WTC11 (cell line): ENCODE results near the gene RBFOX2.

ENCODE experiments used
- ATF1 ChIP-seq: sonication (generic); formaldehyde crosslinking; IDR thresholded peaks from 2 replicates; pipeline ENCODE4 v1.8.1; 2023; ENCODE audit warnings: mild to moderate bottlenecking, moderate library complexity, missing genetic modification reagents
- ELF4 ChIP-seq: sonication (generic); formaldehyde crosslinking; IDR thresholded peaks from 2 replicates; pipeline ENCODE4 v1.8.1; 2022; ENCODE audit warnings: low read depth, mild to moderate bottlenecking, moderate library complexity, missing genetic modification reagents
- NR3C1 ChIP-seq: sonication (generic); formaldehyde crosslinking; conservative IDR thresholded peaks from 2 replicates; pipeline ENCODE4 v1.8.1; 2023; ENCODE audit warnings: low read depth, mild to moderate bottlenecking, missing genetic modification reagents
- RORB ChIP-seq: fragments of 250-450 bp; sonication (Bioruptor Pico); IDR thresholded peaks from 2 replicates; pipeline ENCODE4 v1.9.0; 2021; ENCODE audit warnings: mild to moderate bottlenecking
- SP1 ChIP-seq: sonication (generic); formaldehyde crosslinking; conservative IDR thresholded peaks from 2 replicates; pipeline ENCODE4 v1.8.1; 2022; ENCODE audit warnings: missing genetic modification reagents
- TEAD4 ChIP-seq: sonication (generic); formaldehyde crosslinking; IDR thresholded peaks from 2 replicates; pipeline ENCODE4 v1.8.0; 2022; ENCODE audit warnings: mild to moderate bottlenecking, missing genetic modification reagents
- TF ChIP-seq, protein P1 (sequence below): sonication (generic); formaldehyde crosslinking; IDR thresholded peaks from 2 replicates; pipeline ENCODE4 v1.8.1; 2023; ENCODE audit warnings: mild to moderate bottlenecking, missing genetic modification reagents, moderate library complexity
- TF ChIP-seq, protein P2 (sequence below): fragments of 200-600 bp; IDR thresholded peaks from 2 replicates; pipeline ENCODE4 v1.8.0; 2022; ENCODE audit warnings: antibody characterized with exemption
- TF ChIP-seq, protein P3 (sequence below): sonication (generic); formaldehyde crosslinking; IDR thresholded peaks from 2 replicates; pipeline ENCODE4 v1.8.0; 2022; ENCODE audit warnings: mild to moderate bottlenecking, missing genetic modification reagents
- TF ChIP-seq, protein P4 (sequence below): sonication (generic); formaldehyde crosslinking; IDR thresholded peaks from 2 replicates; pipeline ENCODE4 v1.8.0; 2022; ENCODE audit warnings: mild to moderate bottlenecking, missing genetic modification reagents
- TF ChIP-seq, protein P5 (sequence below): sonication (generic); formaldehyde crosslinking; IDR thresholded peaks from 2 replicates; pipeline ENCODE4 v1.8.0; 2022; ENCODE audit warnings: mild to moderate bottlenecking, missing genetic modification reagents

DNA sequence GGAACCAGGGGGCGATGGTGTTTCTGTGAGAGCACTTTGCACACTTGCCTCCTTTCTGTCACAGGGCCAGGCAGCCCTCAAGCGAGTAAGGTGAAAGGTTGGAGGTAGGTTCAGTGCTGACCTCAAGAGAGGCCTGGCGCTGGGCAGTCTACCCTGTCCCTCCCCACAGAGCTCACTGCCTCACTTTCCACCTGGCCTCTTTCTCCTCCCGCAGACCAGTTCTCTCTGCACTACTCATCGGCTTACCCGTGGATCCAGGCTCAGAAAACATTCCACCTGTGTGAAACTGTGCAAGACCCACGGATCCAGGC is 294.2 kb downstream of the RBFOX2 start:
- TF ChIP-seq TEAD4 (CRISPR knock-in tag) (no peak), ELF4 (no peak), SP1 (CRISPR knock-in tag) (no peak), ATF1 (CRISPR knock-in tag) (no peak), NR3C1 (no peak), RORB (CRISPR knock-in tag) (no peak)
- TF ChIP-seq, protein P1, sequence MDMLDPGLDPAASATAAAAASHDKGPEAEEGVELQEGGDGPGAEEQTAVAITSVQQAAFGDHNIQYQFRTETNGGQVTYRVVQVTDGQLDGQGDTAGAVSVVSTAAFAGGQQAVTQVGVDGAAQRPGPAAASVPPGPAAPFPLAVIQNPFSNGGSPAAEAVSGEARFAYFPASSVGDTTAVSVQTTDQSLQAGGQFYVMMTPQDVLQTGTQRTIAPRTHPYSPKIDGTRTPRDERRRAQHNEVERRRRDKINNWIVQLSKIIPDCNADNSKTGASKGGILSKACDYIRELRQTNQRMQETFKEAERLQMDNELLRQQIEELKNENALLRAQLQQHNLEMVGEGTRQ (CRISPR knock-in tag) = no peak
- TF ChIP-seq, protein P2, sequence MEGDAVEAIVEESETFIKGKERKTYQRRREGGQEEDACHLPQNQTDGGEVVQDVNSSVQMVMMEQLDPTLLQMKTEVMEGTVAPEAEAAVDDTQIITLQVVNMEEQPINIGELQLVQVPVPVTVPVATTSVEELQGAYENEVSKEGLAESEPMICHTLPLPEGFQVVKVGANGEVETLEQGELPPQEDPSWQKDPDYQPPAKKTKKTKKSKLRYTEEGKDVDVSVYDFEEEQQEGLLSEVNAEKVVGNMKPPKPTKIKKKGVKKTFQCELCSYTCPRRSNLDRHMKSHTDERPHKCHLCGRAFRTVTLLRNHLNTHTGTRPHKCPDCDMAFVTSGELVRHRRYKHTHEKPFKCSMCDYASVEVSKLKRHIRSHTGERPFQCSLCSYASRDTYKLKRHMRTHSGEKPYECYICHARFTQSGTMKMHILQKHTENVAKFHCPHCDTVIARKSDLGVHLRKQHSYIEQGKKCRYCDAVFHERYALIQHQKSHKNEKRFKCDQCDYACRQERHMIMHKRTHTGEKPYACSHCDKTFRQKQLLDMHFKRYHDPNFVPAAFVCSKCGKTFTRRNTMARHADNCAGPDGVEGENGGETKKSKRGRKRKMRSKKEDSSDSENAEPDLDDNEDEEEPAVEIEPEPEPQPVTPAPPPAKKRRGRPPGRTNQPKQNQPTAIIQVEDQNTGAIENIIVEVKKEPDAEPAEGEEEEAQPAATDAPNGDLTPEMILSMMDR = no peak
- TF ChIP-seq, protein P3, sequence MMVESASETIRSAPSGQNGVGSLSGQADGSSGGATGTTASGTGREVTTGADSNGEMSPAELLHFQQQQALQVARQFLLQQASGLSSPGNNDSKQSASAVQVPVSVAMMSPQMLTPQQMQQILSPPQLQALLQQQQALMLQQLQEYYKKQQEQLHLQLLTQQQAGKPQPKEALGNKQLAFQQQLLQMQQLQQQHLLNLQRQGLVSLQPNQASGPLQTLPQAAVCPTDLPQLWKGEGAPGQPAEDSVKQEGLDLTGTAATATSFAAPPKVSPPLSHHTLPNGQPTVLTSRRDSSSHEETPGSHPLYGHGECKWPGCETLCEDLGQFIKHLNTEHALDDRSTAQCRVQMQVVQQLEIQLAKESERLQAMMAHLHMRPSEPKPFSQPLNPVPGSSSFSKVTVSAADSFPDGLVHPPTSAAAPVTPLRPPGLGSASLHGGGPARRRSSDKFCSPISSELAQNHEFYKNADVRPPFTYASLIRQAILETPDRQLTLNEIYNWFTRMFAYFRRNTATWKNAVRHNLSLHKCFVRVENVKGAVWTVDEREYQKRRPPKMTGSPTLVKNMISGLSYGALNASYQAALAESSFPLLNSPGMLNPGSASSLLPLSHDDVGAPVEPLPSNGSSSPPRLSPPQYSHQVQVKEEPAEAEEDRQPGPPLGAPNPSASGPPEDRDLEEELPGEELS (CRISPR knock-in tag) = no peak
- TF ChIP-seq, protein P4, sequence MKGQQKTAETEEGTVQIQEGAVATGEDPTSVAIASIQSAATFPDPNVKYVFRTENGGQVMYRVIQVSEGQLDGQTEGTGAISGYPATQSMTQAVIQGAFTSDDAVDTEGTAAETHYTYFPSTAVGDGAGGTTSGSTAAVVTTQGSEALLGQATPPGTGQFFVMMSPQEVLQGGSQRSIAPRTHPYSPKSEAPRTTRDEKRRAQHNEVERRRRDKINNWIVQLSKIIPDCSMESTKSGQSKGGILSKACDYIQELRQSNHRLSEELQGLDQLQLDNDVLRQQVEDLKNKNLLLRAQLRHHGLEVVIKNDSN = no peak
- TF ChIP-seq, protein P5, sequence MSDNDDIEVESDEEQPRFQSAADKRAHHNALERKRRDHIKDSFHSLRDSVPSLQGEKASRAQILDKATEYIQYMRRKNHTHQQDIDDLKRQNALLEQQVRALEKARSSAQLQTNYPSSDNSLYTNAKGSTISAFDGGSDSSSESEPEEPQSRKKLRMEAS (CRISPR knock-in tag) = no peak
